Pons (tissue), 1 donor: Measurements from ENCODE around the gene BORCS5.
A peak's percentile ranks its signal among the peaks of the same experiment; 100 is the strongest.
"Not testable (repeated sequence)": the region's sequence is repeated elsewhere in the genome, so short reads cannot be mapped to it uniquely, and the experiment has no call there.

ENCODE experiments used
- DNase-seq: peaks from one replicate; pipeline ENCODE4 v3.0.0-alpha.2; 2016; ENCODE audit warnings: low spot score

Gene BORCS5

GRCh38 chr12:12356896-12357718 lies at the start of gene BORCS5:
TSS of gene BORCS5 (plus strand) at chr12:12357078. CDS start at chr12:12357452, 374 bp downstream.
- DNase-seq, result peak; percentile 98

- not testable (repeated sequence) for DNase-seq
Measured at GRCh38 chr12:12310695-12311094, 46.2 kb upstream of the BORCS5 start.

GRCh38 chr12:12315838-12316237 lies 41.0 kb upstream of the BORCS5 start:
- DNase-seq, result no peak

- DNase-seq, result no peak
Measured at GRCh38 chr12:12319451-12320183, 37.3 kb upstream of the BORCS5 start.

- no peak for DNase-seq
Measured at GRCh38 chr12:12323118-12323517, 33.8 kb upstream of the BORCS5 start.

- DNase-seq, result no peak
Measured at GRCh38 chr12:12323591-12323990, 33.3 kb upstream of the BORCS5 start.

- DNase-seq, result no peak
Measured at GRCh38 chr12:12326262-12326661, 30.6 kb upstream of the BORCS5 start.

- DNase-seq, result peak; percentile 82
Measured at GRCh38 chr12:12327802-12328201, 29.1 kb upstream of the BORCS5 start.

- DNase-seq, result no peak
Measured at GRCh38 chr12:12331244-12331771, 25.6 kb upstream of the BORCS5 start.

- no peak for DNase-seq
Measured at GRCh38 chr12:12331896-12332295, 25.0 kb upstream of the BORCS5 start.

GRCh38 chr12:12333407-12334366 lies 23.2 kb upstream of the BORCS5 start:
- DNase-seq, result no peak

GRCh38 chr12:12334367-12335040 lies 22.4 kb upstream of the BORCS5 start:
- DNase-seq, result peak; percentile 37

GRCh38 chr12:12336049-12336411 lies 20.8 kb upstream of the BORCS5 start:
- DNase-seq, result no peak

GRCh38 chr12:12336511-12336910 lies 20.4 kb upstream of the BORCS5 start:
- no peak for DNase-seq

- DNase-seq, result no peak
Measured at GRCh38 chr12:12338527-12339168, 18.2 kb upstream of the BORCS5 start.

- DNase-seq, result peak; percentile 52
Measured at GRCh38 chr12:12349711-12350665, 6.9 kb upstream of the BORCS5 start, which contains the start of gene MANSC1. TSS of gene MANSC1 (minus strand) at chr12:12350242. CDS start at chr12:12343314, 6,928 bp downstream.

GRCh38 chr12:12350868-12351463 lies 5.9 kb upstream of the BORCS5 start:
- DNase-seq, result peak; percentile 56

GRCh38 chr12:12351468-12352185 lies 5.3 kb upstream of the BORCS5 start:
- DNase-seq, result not testable (repeated sequence)
